GM19035 (cell line): Measurements from ENCODE around the gene MED29.

Experiments used
- ATAC-seq: cut with Tn5 transposase; IDR thresholded peaks from one replicate; pipeline ENCODE4 v1.9.1; 2021; ENCODE audit not compliant: unreplicated experiment

The MED29 gene

GRCh38 chr19:39390751-39391437 is at the start of gene MED29, which contains the start of gene PAF1:
TSS of gene MED29 (plus strand) at chr19:39391378. CDS start at chr19:39391423, 45 bp downstream.
TSS of gene PAF1 (minus strand) at chr19:39391106. CDS start at chr19:39390864, 242 bp downstream.
- peak; percentile 93 for ATAC-seq

GRCh38 chr19:39341719-39342604 is 49.2 kb upstream of the MED29 start, which contains the start of gene SAMD4B:
TSS of gene SAMD4B (plus strand) at chr19:39342421. CDS start at chr19:39356894, 14,473 bp downstream.
- peak; percentile 90 for ATAC-seq

- no peak for ATAC-seq
Measured at GRCh38 chr19:39342647-39343305, 48.4 kb upstream of the MED29 start.

- no peak for ATAC-seq
Measured at GRCh38 chr19:39345956-39346355, 45.2 kb upstream of the MED29 start.

- no peak for ATAC-seq
Measured at GRCh38 chr19:39347332-39348164, 43.6 kb upstream of the MED29 start.

- no peak for ATAC-seq
Measured at GRCh38 chr19:39349326-39349725, 41.9 kb upstream of the MED29 start.

GRCh38 chr19:39350156-39350555 is 41.0 kb upstream of the MED29 start:
- no peak for ATAC-seq

GRCh38 chr19:39351537-39352064 is 39.6 kb upstream of the MED29 start:
- peak; percentile 60 for ATAC-seq

- no peak for ATAC-seq
Measured at GRCh38 chr19:39352381-39353255, 38.6 kb upstream of the MED29 start.

GRCh38 chr19:39355253-39355652 is 35.9 kb upstream of the MED29 start:
- ATAC-seq: no peak

- ATAC-seq: no peak
Measured at GRCh38 chr19:39356073-39356472, 35.1 kb upstream of the MED29 start.

GRCh38 chr19:39356647-39357046 is 34.5 kb upstream of the MED29 start:
- no peak for ATAC-seq

- ATAC-seq: no peak
Measured at GRCh38 chr19:39359026-39359425, 32.2 kb upstream of the MED29 start.

GRCh38 chr19:39360599-39360998 is 30.6 kb upstream of the MED29 start:
- ATAC-seq: no peak

GRCh38 chr19:39362682-39363657 is 28.2 kb upstream of the MED29 start:
- ATAC-seq: no peak

GRCh38 chr19:39363901-39364457 is 27.2 kb upstream of the MED29 start:
- ATAC-seq: no peak

GRCh38 chr19:39365531-39365930 is 25.6 kb upstream of the MED29 start:
- no peak for ATAC-seq

- ATAC-seq: no peak
Measured at GRCh38 chr19:39369200-39369599, 22.0 kb upstream of the MED29 start.
